Fibroblast of skin of left quadriceps (primary cell): Measurements from ENCODE around the gene KIF1B.
"Not testable (repeated sequence)": the region's sequence is repeated elsewhere in the genome, so short reads cannot be mapped to it uniquely, and the experiment has no call there.

Source experiments
- DNase-seq, 2 experiments: peaks; one replicate each; pipeline ENCODE4 v3.0.0-alpha.2; 2013; ENCODE audit warnings: low read depth in 2 of 2

Gene KIF1B

DNA sequence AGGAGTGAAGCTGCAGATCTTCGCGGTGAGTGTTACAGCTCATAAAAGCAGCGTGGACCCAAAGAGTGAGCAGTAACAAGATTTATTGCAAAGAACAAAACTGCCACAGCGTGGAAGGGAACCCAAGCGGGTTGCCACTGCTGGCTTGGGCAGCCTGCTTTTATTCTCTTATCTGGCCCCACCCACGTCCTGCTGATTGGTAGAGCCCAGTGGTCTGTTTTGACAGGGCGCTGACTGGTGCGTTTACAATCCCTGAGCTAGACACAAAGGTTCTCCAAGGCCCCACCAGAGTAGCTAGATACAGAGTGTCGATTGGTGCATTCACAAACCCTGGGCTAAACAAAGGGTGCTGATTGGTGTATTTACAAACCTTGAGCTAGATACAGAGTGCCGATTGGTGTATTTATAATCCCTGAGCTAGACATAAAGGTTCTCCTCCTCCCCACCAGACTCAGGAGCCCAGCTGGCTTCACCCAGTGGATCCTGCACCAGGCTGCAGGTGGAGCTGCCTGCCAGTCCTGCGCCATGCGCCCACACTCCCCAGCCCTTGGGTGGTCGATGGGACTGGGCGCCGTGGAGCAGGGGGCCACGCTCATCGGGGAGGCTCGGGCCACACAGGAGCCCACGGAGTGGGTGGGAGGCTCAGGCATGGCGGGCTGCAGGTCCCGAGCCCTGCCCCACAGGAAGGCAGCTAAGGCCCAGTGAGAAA lies 215.6 kb downstream of the KIF1B start:
- not testable (repeated sequence) for DNase-seq

DNA sequence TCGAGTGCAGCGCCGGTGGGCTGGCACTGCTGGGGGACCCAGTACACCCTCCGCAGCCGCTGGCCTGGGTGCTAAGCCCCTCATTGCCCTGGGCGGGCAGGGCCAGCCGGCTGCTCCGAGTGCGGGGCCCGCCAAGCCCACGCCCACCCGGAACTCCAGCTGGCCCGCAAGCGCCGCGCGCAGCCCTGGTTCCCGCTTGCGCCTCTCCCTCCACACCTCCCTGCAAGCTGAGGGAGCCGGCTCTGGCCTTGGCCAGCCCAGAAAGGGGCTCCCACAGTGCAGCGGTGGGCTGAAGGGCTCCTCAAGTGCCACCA lies 216.1 kb downstream of the KIF1B start:
- DNase-seq, result not testable (repeated sequence)

DNA sequence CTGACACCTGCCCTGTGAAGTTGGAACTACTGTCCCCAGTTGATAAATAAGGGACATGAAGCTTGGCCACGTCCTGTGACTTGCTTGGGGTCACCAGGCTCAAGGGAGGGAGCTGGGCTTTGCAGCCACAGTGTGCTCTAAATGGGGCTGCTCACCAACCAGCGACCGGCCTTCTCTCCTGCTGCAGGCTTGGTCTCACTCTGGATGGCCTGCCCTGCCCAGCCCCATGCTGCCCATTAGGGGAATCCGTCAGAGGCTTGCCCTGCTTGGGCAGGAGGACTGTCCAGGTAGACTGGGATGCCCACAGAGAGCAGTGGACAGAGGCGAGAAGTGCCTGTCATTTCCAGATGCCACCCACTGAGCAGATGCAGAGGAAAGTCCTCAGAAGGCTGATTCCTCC lies 218.6 kb downstream of the KIF1B start:
- DNase-seq, result no peak

DNA sequence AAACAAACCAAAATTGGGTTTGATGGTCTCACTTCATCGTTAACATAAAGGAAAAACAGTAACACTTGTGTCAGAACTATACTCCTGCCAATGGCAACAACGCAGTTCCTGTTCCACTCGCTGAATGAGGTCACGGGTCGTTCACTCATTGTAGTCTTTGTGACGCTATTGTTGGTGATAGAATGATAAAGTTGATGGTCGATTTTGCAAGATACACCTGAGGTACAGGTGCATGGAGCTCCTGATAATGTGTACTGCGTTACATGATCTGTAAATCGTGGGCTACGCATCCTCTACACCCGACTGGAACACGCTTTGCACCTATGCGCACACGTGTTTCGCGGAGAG lies 219.5 kb downstream of the KIF1B start:
- DNase-seq, result no peak

DNA sequence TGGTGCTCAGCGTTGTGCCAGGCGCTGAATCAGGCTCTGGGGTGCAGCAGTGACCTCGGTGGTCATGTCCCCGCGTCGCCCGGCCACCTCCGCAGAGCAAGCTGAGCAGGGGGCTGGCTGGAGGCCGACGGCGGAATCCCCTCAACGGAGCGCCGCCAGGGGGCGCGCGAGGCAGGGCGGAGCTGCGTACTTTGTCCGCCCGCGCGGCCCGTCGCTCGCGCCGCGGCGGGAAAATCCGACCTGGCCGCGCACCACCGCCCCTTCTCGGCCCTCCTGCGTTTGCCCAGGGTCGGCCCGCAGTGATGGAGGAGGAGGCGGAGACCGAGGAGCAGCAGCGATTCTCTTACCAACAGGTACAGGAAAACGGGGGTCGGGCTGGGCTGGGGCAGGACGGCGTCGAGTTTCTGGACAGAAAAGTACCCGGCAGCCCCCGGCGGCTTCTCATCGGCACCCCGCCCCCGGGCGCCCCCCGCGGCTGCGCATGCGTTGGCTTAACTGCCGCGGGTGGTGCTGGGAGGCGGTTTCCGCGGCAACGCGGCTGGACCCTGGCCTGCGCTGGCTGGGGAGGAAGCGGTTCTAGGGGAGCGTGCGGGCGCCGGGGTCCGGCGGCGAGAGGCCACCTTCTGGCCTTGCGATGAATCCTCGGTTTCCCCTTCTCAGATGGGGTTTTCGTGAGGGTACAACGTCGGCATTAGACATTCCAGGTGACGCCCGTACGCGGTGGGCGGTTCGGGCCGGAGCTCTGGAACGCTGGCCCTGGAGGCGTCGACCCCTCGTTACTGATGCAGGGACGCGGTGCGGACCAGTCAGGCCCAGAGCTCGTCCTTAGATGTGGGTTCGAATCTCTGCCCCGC lies 220.1 kb downstream of the KIF1B start, which contains the start of gene CENPS:
CENPS (plus strand) TSS at position 218 of the 854 bp plus-strand sequence; CDS start at position 303, 85 bp downstream.
- DNase-seq, result peak; percentile 65 to 66
